Measurements from ENCODE around the gene DNASE1L3.

The DNASE1L3 gene

DNA sequence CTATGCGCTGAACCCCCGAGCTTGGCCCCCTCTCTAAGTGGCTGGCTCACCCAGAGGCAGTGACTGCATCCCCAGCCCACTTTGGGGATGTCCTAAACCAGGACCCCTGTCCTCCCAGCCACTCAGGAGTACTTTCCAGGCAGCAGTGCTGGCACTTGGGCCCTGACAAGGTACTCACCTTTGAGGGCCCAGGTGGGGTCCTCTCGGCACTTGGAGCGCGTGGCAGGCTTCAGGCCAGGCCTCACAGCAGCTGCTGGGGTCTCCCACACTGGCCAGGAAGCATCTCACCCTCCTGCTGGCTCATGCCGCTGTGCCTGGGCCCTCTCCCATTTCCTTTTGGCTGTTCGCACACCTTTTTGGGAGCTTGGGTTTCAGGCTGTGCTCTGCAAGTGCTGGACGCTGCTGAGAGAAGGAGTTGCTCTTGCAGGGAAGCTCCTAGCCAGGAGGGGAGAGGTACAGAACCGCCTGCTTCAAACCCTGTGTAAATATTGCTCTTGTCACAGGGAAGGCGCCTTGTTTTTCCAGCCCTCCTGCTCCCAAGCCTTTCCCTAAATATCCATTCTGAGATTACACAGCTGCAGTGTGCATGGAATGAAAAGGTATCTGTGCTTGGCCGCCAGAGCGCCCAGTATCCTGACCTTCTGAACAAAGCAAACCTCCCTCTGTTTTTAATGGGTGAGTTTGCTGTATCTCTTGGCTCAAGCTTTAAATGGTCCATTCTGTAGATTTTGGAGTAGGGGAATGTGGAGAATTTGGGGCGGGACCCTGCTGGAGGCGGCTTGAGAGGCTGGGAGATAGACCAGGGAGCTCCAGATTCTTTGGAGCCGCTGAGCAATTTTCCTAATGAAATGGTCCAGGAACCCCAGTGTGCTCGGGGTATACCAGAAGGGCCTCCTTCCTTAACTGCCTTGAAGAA lies 45.6 kb downstream of the DNASE1L3 start:
- H3K4me3 ChIP-seq (ENCODE audit: low read length), result no peak overlapping the region
- TF ChIP-seq, protein P1, sequence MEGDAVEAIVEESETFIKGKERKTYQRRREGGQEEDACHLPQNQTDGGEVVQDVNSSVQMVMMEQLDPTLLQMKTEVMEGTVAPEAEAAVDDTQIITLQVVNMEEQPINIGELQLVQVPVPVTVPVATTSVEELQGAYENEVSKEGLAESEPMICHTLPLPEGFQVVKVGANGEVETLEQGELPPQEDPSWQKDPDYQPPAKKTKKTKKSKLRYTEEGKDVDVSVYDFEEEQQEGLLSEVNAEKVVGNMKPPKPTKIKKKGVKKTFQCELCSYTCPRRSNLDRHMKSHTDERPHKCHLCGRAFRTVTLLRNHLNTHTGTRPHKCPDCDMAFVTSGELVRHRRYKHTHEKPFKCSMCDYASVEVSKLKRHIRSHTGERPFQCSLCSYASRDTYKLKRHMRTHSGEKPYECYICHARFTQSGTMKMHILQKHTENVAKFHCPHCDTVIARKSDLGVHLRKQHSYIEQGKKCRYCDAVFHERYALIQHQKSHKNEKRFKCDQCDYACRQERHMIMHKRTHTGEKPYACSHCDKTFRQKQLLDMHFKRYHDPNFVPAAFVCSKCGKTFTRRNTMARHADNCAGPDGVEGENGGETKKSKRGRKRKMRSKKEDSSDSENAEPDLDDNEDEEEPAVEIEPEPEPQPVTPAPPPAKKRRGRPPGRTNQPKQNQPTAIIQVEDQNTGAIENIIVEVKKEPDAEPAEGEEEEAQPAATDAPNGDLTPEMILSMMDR (conservative IDR thresholded peaks at IDR 0.05; ENCODE audit: low read length), result no peak
- DNase-seq (ENCODE audit: low read depth), result no peak

DNA sequence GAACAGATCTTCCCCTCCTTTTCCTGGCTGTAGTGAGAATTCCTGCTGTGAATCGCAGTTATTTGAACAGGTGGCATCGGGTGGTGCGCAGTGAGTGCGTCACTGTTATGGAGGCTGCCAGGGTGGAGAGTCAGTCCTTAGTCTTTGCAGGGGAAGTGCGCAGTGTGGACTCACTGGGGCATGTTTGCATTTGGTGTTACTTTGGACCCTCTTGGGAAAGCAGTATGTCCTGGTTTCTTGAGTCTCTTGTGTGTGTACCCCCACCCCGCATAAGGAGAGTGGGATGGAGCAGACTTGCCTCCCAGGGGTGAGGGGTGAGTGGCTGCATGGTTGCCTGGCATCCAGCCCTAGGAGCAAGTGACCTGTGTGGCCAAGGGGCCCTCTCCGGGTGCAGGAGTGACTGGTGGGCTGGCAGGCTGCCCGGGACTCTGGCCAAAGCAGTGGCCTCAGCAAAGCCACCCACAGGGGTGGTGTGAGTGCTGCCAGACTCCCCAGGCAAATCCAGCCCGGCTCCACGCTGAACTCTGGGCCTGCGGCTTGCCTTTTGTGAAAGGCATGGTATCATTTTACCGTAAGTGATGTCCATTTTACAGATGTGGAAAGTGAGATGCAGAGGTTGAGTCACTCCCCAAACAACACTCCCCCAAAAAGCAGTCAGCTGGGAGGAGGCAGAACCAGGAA lies 46.4 kb downstream of the DNASE1L3 start:
- TF ChIP-seq, protein P1 (conservative IDR thresholded peaks at IDR 0.05; ENCODE audit: low read length), result no peak
- peak; percentile 21 for DNase-seq (ENCODE audit: low read depth)
- H3K4me3 ChIP-seq (ENCODE audit: low read length), result no peak overlapping the region

DNA sequence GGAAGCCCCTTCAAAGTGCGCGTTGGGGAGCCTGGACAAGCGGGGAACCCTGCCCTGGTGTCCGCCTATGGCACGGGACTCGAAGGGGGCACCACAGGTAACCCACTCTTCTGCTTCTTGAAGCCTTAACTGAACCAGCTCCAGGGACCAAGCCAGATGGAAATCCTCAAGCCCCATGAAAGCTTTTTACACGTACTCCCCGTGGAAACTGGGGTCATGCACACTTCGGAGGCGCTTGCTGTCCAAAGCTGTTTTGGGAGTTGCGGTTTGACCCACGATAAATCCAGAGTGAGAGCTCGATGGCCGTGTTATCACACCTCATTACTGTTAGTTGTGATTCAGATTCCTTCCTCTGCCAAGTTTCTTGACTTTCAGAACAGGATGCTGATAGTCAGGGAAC lies 47.5 kb downstream of the DNASE1L3 start:
- TF ChIP-seq, protein P1 (conservative IDR thresholded peaks at IDR 0.05; ENCODE audit: low read length), result no peak
- no peak for DNase-seq (ENCODE audit: low read depth)
- H3K4me3 ChIP-seq (ENCODE audit: low read length), result no peak overlapping the region

DNA sequence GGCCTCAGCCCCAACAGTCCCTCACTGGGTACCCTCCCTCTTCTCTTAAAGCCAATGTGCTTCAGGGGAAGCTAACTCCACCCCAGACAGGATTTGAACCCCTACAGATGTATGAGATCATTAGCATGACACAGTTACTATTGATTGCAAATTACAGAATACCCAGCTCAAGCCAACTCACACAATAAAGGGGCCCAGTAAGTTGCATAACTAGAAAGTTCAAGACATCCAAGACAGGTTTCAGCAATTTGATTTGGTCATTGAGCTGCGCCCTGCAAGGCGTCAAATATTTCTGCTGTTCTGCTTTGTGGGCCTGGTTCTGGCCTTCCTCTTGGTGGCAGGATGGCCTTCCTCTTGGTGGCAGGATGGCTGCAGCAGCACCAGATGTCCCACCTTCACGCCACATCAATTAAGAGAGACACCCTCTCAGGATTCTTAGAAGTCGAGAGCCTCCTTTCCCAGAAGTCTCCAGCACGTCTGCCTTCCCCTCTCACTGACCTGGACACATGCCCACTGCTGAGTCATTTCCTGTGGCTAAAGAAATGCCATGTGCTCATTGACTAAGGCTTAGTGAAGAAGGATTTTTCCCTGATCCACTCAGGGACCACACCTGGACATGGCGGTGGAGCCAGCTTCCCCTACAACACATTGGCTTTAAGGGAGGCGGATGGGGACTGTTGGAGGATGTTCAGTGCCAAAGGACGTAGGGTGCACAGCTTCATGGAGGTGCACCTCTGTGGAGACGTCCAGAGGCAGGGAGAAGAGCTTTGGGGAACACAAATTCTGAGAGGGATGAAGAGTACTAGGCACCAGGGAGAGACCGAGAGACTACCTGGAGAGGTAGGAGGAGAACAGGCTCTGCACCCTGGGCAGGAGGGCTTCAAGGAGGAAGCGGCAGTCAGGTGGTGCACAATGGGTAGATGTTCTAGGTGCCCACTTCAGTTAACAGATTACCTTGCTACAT lies 49.1 kb downstream of the DNASE1L3 start:
- peak; percentile 89 for DNase-seq (ENCODE audit: low read depth)
- TF ChIP-seq, protein P1 (conservative IDR thresholded peaks at IDR 0.05; ENCODE audit: low read length), result no peak
- no peak overlapping the region for H3K4me3 ChIP-seq (ENCODE audit: low read length)

DNA sequence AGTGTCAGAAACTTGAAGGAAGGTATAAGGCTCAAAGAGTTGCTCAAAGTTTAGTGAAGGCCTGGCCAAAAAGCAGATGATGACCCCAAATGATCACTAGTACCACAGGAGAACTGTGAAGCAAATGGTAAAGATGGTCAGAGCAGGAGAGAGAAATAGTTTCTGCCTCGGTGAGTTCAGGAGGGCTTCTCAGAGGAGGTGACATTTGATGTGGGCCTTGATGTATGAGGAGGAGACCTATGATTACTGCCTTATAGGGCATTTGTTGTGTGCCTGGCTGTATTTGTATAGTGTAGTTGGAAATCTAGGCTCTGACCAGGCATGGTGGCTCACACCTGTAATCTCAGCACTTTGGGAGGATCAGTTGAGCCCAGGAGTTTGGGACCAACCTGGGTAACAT lies 50.4 kb downstream of the DNASE1L3 start:
- TF ChIP-seq, protein P1 (conservative IDR thresholded peaks at IDR 0.05; ENCODE audit: low read length), result no peak
- DNase-seq (ENCODE audit: low read depth), result no peak
- H3K4me3 ChIP-seq (ENCODE audit: low read length), result no peak overlapping the region

DNA sequence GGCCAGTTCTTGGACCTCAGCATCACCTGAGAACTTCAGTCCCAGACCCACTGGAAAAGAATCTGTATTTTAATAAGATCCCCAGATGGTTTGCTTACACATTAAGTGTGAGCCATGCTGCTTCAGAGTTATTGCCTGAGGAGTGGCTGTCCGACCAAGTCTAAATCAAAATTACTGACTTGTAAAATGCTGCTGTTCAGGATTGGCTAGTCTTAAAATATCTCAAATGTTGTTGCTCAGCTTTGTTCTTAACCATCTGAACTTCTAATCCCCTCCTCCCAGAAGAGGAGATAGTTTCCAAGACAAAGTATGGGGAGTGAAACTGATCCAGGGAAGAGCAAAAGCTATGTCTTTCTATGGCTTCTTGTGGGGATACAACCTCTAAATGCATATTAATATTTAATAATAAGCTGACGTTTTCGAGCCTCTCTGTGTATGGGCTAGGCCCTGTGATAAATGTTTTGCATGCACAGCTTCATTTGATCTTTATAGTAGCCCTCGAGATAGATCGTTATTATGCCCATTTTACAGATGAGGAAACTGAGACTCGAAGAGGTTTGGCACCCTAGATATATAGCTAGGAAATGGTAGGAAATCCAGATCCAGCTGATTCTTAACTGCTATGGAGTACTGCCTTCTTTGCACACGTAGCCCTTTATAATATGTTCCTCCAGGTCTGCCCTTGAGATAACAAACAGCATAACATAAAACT lies 52.2 kb downstream of the DNASE1L3 start:
- H3K4me3 ChIP-seq (ENCODE audit: low read length), result no peak overlapping the region
- TF ChIP-seq, protein P1 (conservative IDR thresholded peaks at IDR 0.05; ENCODE audit: low read length), result no peak
- DNase-seq (ENCODE audit: low read depth), result no peak
